Heart right ventricle (tissue), 16 donors: Measurements from ENCODE around the gene CYBRD1. TPM values are rescaled to one million over a fixed set of nuclear protein-coding genes. Genes with fewer than 3 reads are reported as not detected.

Source experiments
- ATAC-seq, 8 donors: fragments of 200-7000 bp; cut with Tn5 transposase; one replicate each; pipeline ENCODE4 v1.9.1; 2020; ENCODE audit warnings: mild to moderate bottlenecking in 8 of 8, moderate library complexity in 8 of 8, moderate number of reproducible peaks in 1 of 8
- DNase-seq, 2 donors: peaks; one replicate each; pipeline ENCODE4 v3.0.0-alpha.2; 2020
- H3K27ac ChIP-seq, 10 donors: fragments of 200-600 bp; sonication (generic) in 2 of 10; one replicate each; pipeline versions ENCODE4 v1.5.0 to v1.8.0; 2020 to 2022; ENCODE audit warnings: mild to moderate bottlenecking in 3 of 10
- H3K27me3 ChIP-seq, 7 donors: fragments of 200-600 bp; one replicate each; pipeline ENCODE4 v1.8.0; 2021 to 2022; ENCODE audit warnings: mild to moderate bottlenecking in 2 of 7
- H3K36me3 ChIP-seq, 9 donors: fragments of 200-600 bp; sonication (generic) in 1 of 9; one replicate each; pipeline versions ENCODE4 v1.5.0 to v1.8.0; 2020 to 2022; ENCODE audit warnings: mild to moderate bottlenecking in 2 of 9
- H3K4me1 ChIP-seq, 9 donors: fragments of 200-600 bp; sonication (generic) in 1 of 9; one replicate each; pipeline versions ENCODE4 v1.5.0 to v1.8.0; 2020 to 2022; ENCODE audit warnings: mild to moderate bottlenecking in 4 of 9
- H3K4me3 ChIP-seq, 10 donors: fragments of 200-600 bp; sonication (generic) in 2 of 10; one replicate each; pipeline versions ENCODE4 v1.5.0 to v1.8.0; 2020 to 2022; ENCODE audit warnings: mild to moderate bottlenecking in 7 of 10, moderate library complexity in 2 of 10
- H3K9me3 ChIP-seq, 11 donors: fragments of 200-600 bp in 10 of 11; sonication (generic) in 2 of 11; one replicate each; pipeline versions ENCODE4 v1.5.0 to v1.8.0; 2013 to 2022; ENCODE audit warnings: mild to moderate bottlenecking in 2 of 11, control low read depth in 1 of 11, moderate library complexity in 1 of 11
- CTCF ChIP-seq, 9 donors: fragments of 200-600 bp; sonication (generic) in 2 of 9; IDR thresholded peaks; one replicate each; pipeline versions ENCODE4 v1.5.0 to v1.8.0; 2021 to 2022; ENCODE audit warnings: antibody characterized with exemption in 9 of 9, mild to moderate bottlenecking in 5 of 9, moderate library complexity in 1 of 9
- WGBS, 2 donors: extraction: QIAGEN DNeasy Blood & Tissue Kit; methylation state at CpG; one replicate each; pipeline ENCODE4 v1.1.7; 2013; ENCODE audit warnings: inconsistent platforms in 1 of 2; 5-methylcytosine and 5-hydroxymethylcytosine counted together
- intact Hi-C, 10 donors: fragments of 100-400 bp; cut with DNase I; formaldehyde crosslinking; loops; one replicate each; pipeline versions ENCODE4 v1.11.1 to v1.14.2; 2022
- polyA plus RNA-seq, 2 donors: library from polyadenylated mRNA; stranded (reverse); fragments of 200-250 nt; gene quantifications; one replicate each; pipeline ENCODE4 v1.2.3, GENCODE V29; 2013
- total RNA-seq, 10 donors: library from RNA; stranded (reverse); fragmentation: NEBNext Ultra II Directional in 3 of 10; extraction: Animal tissue kit (Norgen Biotek cat#: 25700) in 3 of 10; gene quantifications; one replicate each; pipeline versions ENCODE4 v1.2.1 to v1.2.4, GENCODE V29; 2021 to 2023
- donor health status: Arrhythmogenic right ventricular cardiomyopathy.
- donor health status: ischemic (EF 13 %, LVEDD 7.1; RV severe dilation, severe dysfunction).
- donor health status: healthy with polysubstance abuse.
- donor health status: DM: no; HTN: yes; CAD: no.
- donor health status: DM: no; HTN: no; CAD: no.
- donor health status: ischemic (EF 25% LVEDD 6.9; RV normal size, moderate dysfunction).
- donor health status: ischemic (EF 25% LVEDD 5.7; RV mildly dilated, moderate dysfunction).
- donor health status: healthy.
- donor health status: DM: yes; HTN: yes; CAD: no.
- donor health status: Ischemic cardiomyopathy.
- donor health status: ischemic (EF 35%, LVEDD 5.7; RV mildly dilated, moderate dysfunction).
- donor health status: nonischemic (EF 11% LVEDD 7.7; RV severe dilation, severe dysfunction).
- donor health status: DM: yes; HTN: yes; CAD: no.
- donor health status: PGD.
- donor health status: ischemic (EF 29% LVEDD 5.4; RV normal size, mild dysfunction).
- donor health status: nonischemic (EF 23%, LVEDD 6.1; RV moderate dilation, normal function).

Gene CYBRD1
- total and polyA plus RNA-seq, 12 donors: 26.1 to 67.5 (median 44.5) TPM

GRCh38 chr2:171540437-171540836, 18.2 kb downstream of the CYBRD1 start:
- Histone ChIP-seq H3K9me3 (no peaks in the 10 kb centered on the region), H3K27me3 (no peaks in the 10 kb centered on the region), H3K36me3 (peaks cover 0 to 47% (median 10%) of the 10 kb centered on the region in 9 donors), H3K4me1 (peaks cover 0 to 7% (median 0%) of the 10 kb centered on the region in 9 donors), H3K27ac (no peak overlapping the region), H3K4me3 (no peak overlapping the region)
- no peak for DNase-seq
- no peak for ATAC-seq
- WGBS, 2 donors: 93 to 94% methylated on average over 4 of the region's 4 CpGs
- intact Hi-C loops: no loop called here
- no peak for TF ChIP-seq CTCF (IDR thresholded peaks at IDR 0.05)

- intact Hi-C loops: no loop called here
Measured at GRCh38 chr2:171541202-171541887, 19.1 kb downstream of the CYBRD1 start.

GRCh38 chr2:171545086-171545485, 22.8 kb downstream of the CYBRD1 start:
- Histone ChIP-seq H3K27me3 (no peaks in the 10 kb centered on the region), H3K4me3 (no peak overlapping the region), H3K27ac (no peak overlapping the region), H3K9me3 (no peaks in the 10 kb centered on the region), H3K36me3 (peaks cover 0 to 62% (median 10%) of the 10 kb centered on the region in 9 donors), H3K4me1 (no peaks in the 10 kb centered on the region)
- 99 to 100% methylated on average over 1 of the region's 1 CpG for WGBS, 2 donors
- intact Hi-C loops: no loop called here
- ATAC-seq: no peak
- DNase-seq: no peak
- no peak for TF ChIP-seq CTCF (IDR thresholded peaks at IDR 0.05)

More at GRCh38 chr2:171541202-171541887, 19.1 kb downstream of the CYBRD1 start:
- ATAC-seq: no peak
- H3K9me3 ChIP-seq: no peaks in the 10 kb centered on the region
- WGBS, 2 donors: 86 to 87% methylated on average over 6 of the region's 6 CpGs
- H3K36me3 ChIP-seq: peaks cover 0 to 50% (median 10%) of the 10 kb centered on the region in 9 donors
- H3K4me1 ChIP-seq: peaks cover 0 to 7% (median 0%) of the 10 kb centered on the region in 9 donors
- no peak overlapping the region for H3K4me3 ChIP-seq
- no peak for DNase-seq
- TF ChIP-seq CTCF (IDR thresholded peaks at IDR 0.05): peak in 6 of 9 donors; percentile 7 to 36 (median 24)
- no peaks in the 10 kb centered on the region for H3K27me3 ChIP-seq
- no peak overlapping the region for H3K27ac ChIP-seq

GRCh38 chr2:171547256-171547655, 25.0 kb downstream of the CYBRD1 start:
- Histone ChIP-seq H3K36me3 (peaks cover 0 to 68% (median 10%) of the 10 kb centered on the region in 9 donors), H3K9me3 (no peaks in the 10 kb centered on the region), H3K4me3 (no peak overlapping the region), H3K27me3 (no peaks in the 10 kb centered on the region), H3K27ac (no peak overlapping the region), H3K4me1 (no peaks in the 10 kb centered on the region)
- intact Hi-C loops: no loop called here
- ATAC-seq (no peak), DNase-seq (no peak)
- no peak for TF ChIP-seq CTCF (IDR thresholded peaks at IDR 0.05)
